OCI-LY7 (cell line): ENCODE data around the gene PSMA7. TPM values are rescaled to one million over a fixed set of nuclear protein-coding genes. Genes with fewer than 3 reads are reported as not detected.

Experiments used
- BruUV-seq: library from RNA; stranded (reverse); fragments of 400-500 nt; replicated peaks from 2 replicates; lab custom pipeline; 2021; lab: Mats Ljungman, UMichigan
- CTCF ChIA-PET: fragments of 300-600 bp; sonication (Branson Sonifier 250); formaldehyde crosslinking; loops from one replicate; lab custom pipeline; 2022; ENCODE audit warnings: antibody characterized with exemption; ENCODE audit not compliant: unreplicated experiment; lab: Charles Lee
- POLR2A ChIA-PET: fragments of 300-600 bp; sonication (Branson Sonifier 250); formaldehyde crosslinking; loops from one replicate; lab custom pipeline; 2022; ENCODE audit warnings: antibody characterized with exemption; lab: Charles Lee
- DNase-seq: peaks from one replicate; pipeline ENCODE4 v3.0.0-alpha.2; 2015; ENCODE audit warnings: low spot score
- H2AFZ ChIP-seq: fragments of 200-600 bp; sonication (generic), shearing (Covaris generic); 2 replicates; pipeline ENCODE4 v1.6.1; 2014; ENCODE audit warnings: mild to moderate bottlenecking, antibody characterized with exemption, low read length, moderate library complexity
- H3K27ac ChIP-seq: fragments of 200-600 bp; sonication (generic); 2 replicates; pipeline ENCODE4 v1.5.1; 2014; ENCODE audit warnings: mixed run types, low read depth, mild to moderate bottlenecking, moderate library complexity, low read length, inconsistent platforms; ENCODE audit not compliant: poor library complexity, severe bottlenecking
- H3K36me3 ChIP-seq: fragments of 200-600 bp; sonication (generic); 2 replicates; pipeline ENCODE4 v1.6.1; 2014; ENCODE audit warnings: mild to moderate bottlenecking, antibody characterized with exemption, low read length, moderate library complexity, mixed read lengths; ENCODE audit not compliant: insufficient read depth
- H3K4me1 ChIP-seq: fragments of 200-600 bp; sonication (generic); 2 replicates; pipeline ENCODE4 v1.5.1; 2014; ENCODE audit warnings: mild to moderate bottlenecking, low read length; ENCODE audit not compliant: insufficient read depth, poor library complexity, severe bottlenecking
- H3K4me2 ChIP-seq: fragments of 200-600 bp; sonication (generic); 2 replicates; pipeline ENCODE4 v1.6.1; 2014; ENCODE audit warnings: mild to moderate bottlenecking, low read length
- H3K4me3 ChIP-seq: fragments of 200-600 bp; sonication (generic); 2 replicates; pipeline ENCODE4 v1.5.1; 2014; ENCODE audit warnings: mild to moderate bottlenecking, low read depth, low read length; ENCODE audit not compliant: poor library complexity, severe bottlenecking
- H3K79me2 ChIP-seq: fragments of 200-600 bp; sonication (generic); 2 replicates; pipeline ENCODE4 v1.6.1; 2016; ENCODE audit warnings: low read depth, mild to moderate bottlenecking, low read length, moderate library complexity, mixed read lengths; ENCODE audit not compliant: insufficient read depth
- H3K9me2 ChIP-seq: fragments of 200-600 bp; sonication (generic); 2 replicates; pipeline ENCODE4 v1.6.1; 2016; ENCODE audit warnings: mild to moderate bottlenecking, low read length, mixed read lengths; ENCODE audit not compliant: insufficient read depth
- H3K9me3 ChIP-seq: fragments of 200-600 bp; sonication (generic); 2 replicates; pipeline ENCODE4 v1.6.1; 2014; ENCODE audit warnings: mild to moderate bottlenecking, mixed run types, low read length, mixed read lengths
- H4K20me1 ChIP-seq: fragments of 200-600 bp; sonication (generic); 2 replicates; pipeline ENCODE4 v1.6.1; 2014; ENCODE audit warnings: mild to moderate bottlenecking, antibody characterized with exemption, low read length, moderate library complexity, mixed read lengths; ENCODE audit not compliant: insufficient read depth
- EZH2phosphoT487 ChIP-seq: fragments of 200-600 bp; sonication (generic); IDR thresholded peaks from 2 replicates; pipeline ENCODE4 v1.6.1; 2018; ENCODE audit warnings: low read depth, borderline replicate concordance, mild to moderate bottlenecking, mixed run types, antibody characterized with exemption, low read length, moderate library complexity, mixed read lengths
- intact Hi-C: fragments of 100-400 bp; cut with micrococcal nuclease; formaldehyde crosslinking; loops from one replicate; pipeline ENCODE4 v1.10.0; 2022; ENCODE audit not compliant: unreplicated experiment
- total RNA-seq, 2 experiments: library from RNA; depleted of rRNA in 1 of 2; stranded (reverse); fragments of >200 nt in 1 of 2; shearing (Covaris generic) in 1 of 2; gene quantifications; 2 replicates each; pipeline ENCODE4 v1.2.3, GENCODE V29; 2014 to 2022
- TF ChIP-seq, protein P1 (sequence below): fragments of 200-600 bp; sonication (generic); conservative IDR thresholded peaks from 2 replicates; pipeline ENCODE4 v1.5.1; 2014; ENCODE audit warnings: mild to moderate bottlenecking, antibody characterized with exemption, low read length, moderate library complexity, mixed read lengths

The PSMA7 gene
- total RNA-seq, 2 experiments from 2014 or later, result 247 to 266 TPM

DNA sequence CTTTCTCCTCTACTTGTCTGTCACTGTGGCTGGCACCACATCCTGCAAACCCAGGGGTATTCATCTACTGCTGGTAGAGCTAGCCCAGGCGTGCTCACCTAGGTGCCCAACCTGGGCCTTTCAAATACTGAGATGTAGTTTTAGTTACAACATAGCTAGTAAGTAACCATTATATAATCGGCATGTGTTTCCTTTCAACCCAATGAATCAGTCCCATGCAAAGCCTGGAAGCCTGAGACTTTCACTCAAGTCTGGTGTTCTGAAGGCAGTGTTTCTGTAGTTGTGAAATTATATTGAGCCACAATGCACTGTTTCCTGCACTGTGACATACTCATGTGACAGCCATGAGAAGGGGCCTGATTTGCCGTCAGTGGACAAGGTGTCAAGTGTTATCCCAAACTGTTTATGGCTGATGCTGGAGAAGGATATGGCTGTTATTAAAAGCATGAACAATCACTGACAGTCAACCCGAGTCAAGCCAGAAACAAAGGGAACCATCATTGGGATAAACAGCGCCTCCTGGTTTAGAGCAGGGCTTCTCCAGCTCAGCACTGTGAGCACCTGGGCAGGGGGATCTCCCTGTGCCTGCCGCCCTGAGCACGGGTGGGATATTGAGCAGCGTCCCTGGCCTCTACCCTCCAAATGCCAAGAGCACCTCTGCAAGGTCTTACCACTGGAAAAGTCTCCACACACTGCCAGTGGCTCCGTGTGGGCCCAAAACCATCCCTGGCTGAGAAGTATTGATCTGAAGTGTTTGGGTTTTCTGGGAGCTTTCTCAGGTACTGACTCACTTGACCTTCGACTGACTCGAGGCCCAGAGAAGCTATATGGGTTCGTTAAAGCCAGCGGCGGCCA, 1.6 kb downstream of the PSMA7 start:
- Histone ChIP-seq H4K20me1 (peaks cover 27% of the 10 kb centered on the region), H3K79me2 (peaks cover 49% of the 10 kb centered on the region), H2AFZ (no peak overlapping the region), H3K9me2 (no peaks in the 10 kb centered on the region), H3K4me2 (peak overlapping the region; percentile 78), H3K9me3 (no peaks in the 10 kb centered on the region), H3K4me1 (peaks cover 25% of the 10 kb centered on the region), H3K36me3 (peaks cover 59% of the 10 kb centered on the region), H3K27ac (peak overlapping the region; percentile 37), H3K4me3 (peak overlapping the region; percentile 98)
- DNase-seq, result peak; percentile 38
- intact Hi-C loops, result loop anchor here (5.0 kb wide), 1 partner anchor 74 kb away; the partner anchor contains the start of gene TAF4
- ChIA-PET CTCF (no interaction called here), POLR2A (interaction anchor here (1.0 to 1.3 kb wide), 3 partner anchors 12 to 43 kb away, joined by 3 to 5 read pairs (median 3); no protein-coding TSS in a partner anchor)
- no peak for TF ChIP-seq EZH2phosphoT487
- TF ChIP-seq, protein P1, sequence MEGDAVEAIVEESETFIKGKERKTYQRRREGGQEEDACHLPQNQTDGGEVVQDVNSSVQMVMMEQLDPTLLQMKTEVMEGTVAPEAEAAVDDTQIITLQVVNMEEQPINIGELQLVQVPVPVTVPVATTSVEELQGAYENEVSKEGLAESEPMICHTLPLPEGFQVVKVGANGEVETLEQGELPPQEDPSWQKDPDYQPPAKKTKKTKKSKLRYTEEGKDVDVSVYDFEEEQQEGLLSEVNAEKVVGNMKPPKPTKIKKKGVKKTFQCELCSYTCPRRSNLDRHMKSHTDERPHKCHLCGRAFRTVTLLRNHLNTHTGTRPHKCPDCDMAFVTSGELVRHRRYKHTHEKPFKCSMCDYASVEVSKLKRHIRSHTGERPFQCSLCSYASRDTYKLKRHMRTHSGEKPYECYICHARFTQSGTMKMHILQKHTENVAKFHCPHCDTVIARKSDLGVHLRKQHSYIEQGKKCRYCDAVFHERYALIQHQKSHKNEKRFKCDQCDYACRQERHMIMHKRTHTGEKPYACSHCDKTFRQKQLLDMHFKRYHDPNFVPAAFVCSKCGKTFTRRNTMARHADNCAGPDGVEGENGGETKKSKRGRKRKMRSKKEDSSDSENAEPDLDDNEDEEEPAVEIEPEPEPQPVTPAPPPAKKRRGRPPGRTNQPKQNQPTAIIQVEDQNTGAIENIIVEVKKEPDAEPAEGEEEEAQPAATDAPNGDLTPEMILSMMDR, result peak; percentile 73
- BruUV-seq, result no TSS peak

- DNase-seq, result no peak
- Histone ChIP-seq H3K36me3 (peaks cover 65% of the 10 kb centered on the region), H4K20me1 (peaks cover 29% of the 10 kb centered on the region), H3K27ac (no peak overlapping the region), H3K79me2 (peaks cover 49% of the 10 kb centered on the region), H3K9me3 (no peaks in the 10 kb centered on the region), H2AFZ (no peak overlapping the region), H3K4me2 (peak overlapping the region; percentile 78), H3K4me1 (peaks cover 25% of the 10 kb centered on the region), H3K9me2 (no peaks in the 10 kb centered on the region), H3K4me3 (peak overlapping the region; percentile 98)
- ChIA-PET CTCF (no interaction called here), POLR2A (interaction anchor here (1.0 kb wide), 1 partner anchor 11 kb away, joined by 3 read pairs; no protein-coding TSS in a partner anchor)
- intact Hi-C loops, result loop anchor here (5.0 kb wide), 1 partner anchor 74 kb away; the partner anchor contains the start of gene TAF4
- BruUV-seq, result no TSS peak
- TF ChIP-seq, protein P1, result no peak
- no peak for TF ChIP-seq EZH2phosphoT487
Measured at GRCh38 chr20:62141043-62141396, 2.2 kb downstream of the PSMA7 start.
